Measurements from ENCODE around the gene PLXNB2. TPM values are rescaled to one million over a fixed set of nuclear protein-coding genes. Genes with fewer than 3 reads are reported as not detected.

PLXNB2 gene
- total and polyA plus RNA-seq, 4 donors, result 123 to 310 (median 173) TPM

GRCh38 chr22:50283821-50284220 is 23.6 kb downstream of the PLXNB2 start:
- Histone ChIP-seq H3K27me3 (ENCODE audit: control insufficient read depth in 3 of 3, insufficient read depth in 3 of 3, low read length in 2 of 3) (no peaks in the 10 kb centered on the region), H3K27ac (ENCODE audit: low read depth in 1 of 2, low read length in 1 of 2) (peak overlapping the region in 1 of 2 donors; percentile 26), H3K4me1 (ENCODE audit: control insufficient read depth in 5 of 5, insufficient read depth in 5 of 5, low read length in 5 of 5) (peaks cover 0 to 7% (median 4%) of the 10 kb centered on the region in 5 donors), H3K9ac (ENCODE audit: insufficient read depth in 1 of 2, low read length in 2 of 2) (no peak overlapping the region), H3K4me3 (no peak overlapping the region), H3K36me3 (ENCODE audit: control insufficient read depth in 4 of 4, insufficient read depth in 4 of 4, low read length in 4 of 4) (peaks cover 7 to 93% (median 30%) of the 10 kb centered on the region in 4 donors), H3K9me3 (ENCODE audit: control insufficient read depth in 4 of 4, insufficient read depth in 3 of 4, low read length in 3 of 4) (no peaks in the 10 kb centered on the region)
- DNase-seq (no peak), ATAC-seq (ENCODE audit: insufficient read depth, low FRiP score) (no peak)
- TF ChIP-seq CTCF (IDR thresholded peaks at IDR 0.05; ENCODE audit: control extremely low read depth, extremely low read depth), result no peak
- WGBS, 2 donors, result 93 to 95% methylated on average over 30 of the region's 30 CpGs

DNA sequence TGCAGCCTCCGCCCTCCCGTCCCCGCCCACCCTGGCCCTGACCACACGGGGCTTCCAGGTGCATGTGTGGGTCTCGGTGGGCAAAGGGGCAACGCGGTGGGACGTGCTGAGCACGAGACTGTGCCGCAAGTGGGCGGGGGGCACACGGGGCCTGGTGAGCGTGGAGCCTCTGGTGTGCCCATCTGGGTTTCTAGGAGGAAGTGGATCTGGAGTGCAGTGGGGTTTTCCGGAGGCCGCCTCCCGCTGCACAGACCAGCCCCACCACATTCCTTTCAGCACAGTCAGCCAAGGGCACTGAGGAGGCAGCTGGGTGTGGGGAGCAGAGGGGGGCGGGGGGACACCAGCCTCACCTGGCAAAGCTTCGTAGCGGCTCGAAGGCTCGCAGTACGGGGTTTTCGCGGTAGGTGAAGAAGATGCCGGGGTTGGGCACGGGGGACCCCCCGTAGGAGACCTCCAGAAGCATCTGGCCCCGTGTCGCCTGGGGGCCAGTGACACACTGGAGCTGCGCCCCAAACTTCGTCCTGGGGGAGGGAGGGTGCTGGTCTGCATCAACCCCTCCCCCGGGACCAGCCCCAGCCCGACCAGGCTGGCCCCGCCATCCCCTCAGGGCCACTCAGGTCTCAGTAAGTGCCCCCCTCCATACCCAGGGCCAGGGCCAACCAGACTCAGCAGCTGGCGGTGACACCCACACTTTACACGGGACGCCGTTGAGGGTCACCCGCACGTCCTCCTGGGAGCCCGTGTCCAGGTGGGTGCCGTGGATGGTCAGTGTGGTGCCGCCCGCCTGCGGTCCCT is 24.9 kb downstream of the PLXNB2 start:
- Histone ChIP-seq H3K9me3 (ENCODE audit: control insufficient read depth in 4 of 4, insufficient read depth in 3 of 4, low read length in 3 of 4) (no peaks in the 10 kb centered on the region), H3K27me3 (ENCODE audit: control insufficient read depth in 3 of 3, insufficient read depth in 3 of 3, low read length in 2 of 3) (no peaks in the 10 kb centered on the region), H3K4me3 (no peak overlapping the region), H3K36me3 (ENCODE audit: control insufficient read depth in 4 of 4, insufficient read depth in 4 of 4, low read length in 4 of 4) (peaks cover 7 to 93% (median 27%) of the 10 kb centered on the region in 4 donors), H3K27ac (ENCODE audit: low read depth in 1 of 2, low read length in 1 of 2) (peak overlapping the region in 1 of 2 donors; percentile 81), H3K4me1 (ENCODE audit: control insufficient read depth in 5 of 5, insufficient read depth in 5 of 5, low read length in 5 of 5) (peaks cover 0 to 7% (median 4%) of the 10 kb centered on the region in 5 donors), H3K9ac (ENCODE audit: insufficient read depth in 1 of 2, low read length in 2 of 2) (no peak overlapping the region)
- ATAC-seq (ENCODE audit: insufficient read depth, low FRiP score) (peak; percentile 85), DNase-seq (peak; percentile 61 to 82 (median 80))
- no peak for TF ChIP-seq CTCF (IDR thresholded peaks at IDR 0.05; ENCODE audit: control extremely low read depth, extremely low read depth)
- 76 to 87% methylated on average over 45 of the region's 45 CpGs for WGBS, 2 donors

DNA sequence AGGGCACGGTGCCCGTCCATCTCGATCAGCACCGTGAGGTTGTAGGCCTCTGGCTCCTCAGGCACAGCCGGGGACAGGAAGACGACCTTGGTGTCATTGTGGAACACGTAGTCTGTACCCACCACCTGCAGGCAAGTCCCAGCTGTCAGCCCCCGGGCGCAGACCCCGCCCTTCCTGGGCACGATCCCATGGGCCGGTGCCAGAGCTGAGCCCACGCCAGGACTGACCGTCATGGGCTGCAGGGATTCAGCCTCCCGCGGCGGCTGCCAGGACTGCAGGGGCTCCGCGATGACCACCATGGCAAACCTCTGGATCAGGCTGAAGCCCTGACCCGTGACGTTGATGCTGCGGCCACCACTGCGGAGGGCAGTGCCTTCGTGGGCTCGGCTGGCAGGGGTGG is 25.5 kb downstream of the PLXNB2 start:
- Histone ChIP-seq H3K36me3 (ENCODE audit: control insufficient read depth in 4 of 4, insufficient read depth in 4 of 4, low read length in 4 of 4) (peaks cover 7 to 91% (median 27%) of the 10 kb centered on the region in 4 donors), H3K9ac (ENCODE audit: insufficient read depth in 1 of 2, low read length in 2 of 2) (no peak overlapping the region), H3K4me3 (no peak overlapping the region), H3K27ac (ENCODE audit: low read depth in 1 of 2, low read length in 1 of 2) (peak overlapping the region in 1 of 2 donors; percentile 81), H3K4me1 (ENCODE audit: control insufficient read depth in 5 of 5, insufficient read depth in 5 of 5, low read length in 5 of 5) (peaks cover 0 to 7% (median 4%) of the 10 kb centered on the region in 5 donors), H3K27me3 (ENCODE audit: control insufficient read depth in 3 of 3, insufficient read depth in 3 of 3, low read length in 2 of 3) (no peaks in the 10 kb centered on the region), H3K9me3 (ENCODE audit: control insufficient read depth in 4 of 4, insufficient read depth in 3 of 4, low read length in 3 of 4) (no peaks in the 10 kb centered on the region)
- no peak for ATAC-seq (ENCODE audit: insufficient read depth, low FRiP score)
- TF ChIP-seq CTCF (IDR thresholded peaks at IDR 0.05; ENCODE audit: control extremely low read depth, extremely low read depth), result no peak
- DNase-seq, result no peak
- 64 to 77% methylated on average over 25 of the region's 25 CpGs for WGBS, 2 donors
